DMS53 treated with DMSO at 0.1 percent for 48 hours (cell line): ENCODE results near the gene SPTBN1.
"Not testable (repeated sequence)": the region's sequence is repeated elsewhere in the genome, so short reads cannot be mapped to it uniquely, and the experiment has no call there.

Source experiments
- DNase-seq: peaks from one replicate; lab custom pipeline; 2025; ENCODE audit not compliant: unreplicated experiment; lab: John Stamatoyannopoulos, UW

Gene SPTBN1

DNA sequence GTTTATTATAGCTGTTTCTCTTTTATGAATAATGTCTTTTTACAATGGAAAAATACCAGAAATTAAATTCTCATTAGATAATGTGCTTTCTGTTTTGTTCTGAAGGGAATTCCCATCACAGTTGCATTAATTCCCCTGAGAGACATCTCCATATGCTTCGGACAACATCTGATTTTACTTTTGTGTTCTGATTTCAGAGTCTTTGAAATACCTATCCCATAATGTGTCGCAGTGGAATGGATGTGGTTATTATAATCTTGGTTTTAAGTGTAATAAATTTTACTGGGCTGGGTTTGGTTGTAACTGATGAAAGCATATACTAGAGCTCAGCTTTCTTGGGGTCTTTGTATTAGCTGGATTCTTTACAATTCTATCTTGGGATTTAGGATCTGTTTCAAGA is 12.5 kb downstream of the SPTBN1 start:
- no peak for DNase-seq

DNA sequence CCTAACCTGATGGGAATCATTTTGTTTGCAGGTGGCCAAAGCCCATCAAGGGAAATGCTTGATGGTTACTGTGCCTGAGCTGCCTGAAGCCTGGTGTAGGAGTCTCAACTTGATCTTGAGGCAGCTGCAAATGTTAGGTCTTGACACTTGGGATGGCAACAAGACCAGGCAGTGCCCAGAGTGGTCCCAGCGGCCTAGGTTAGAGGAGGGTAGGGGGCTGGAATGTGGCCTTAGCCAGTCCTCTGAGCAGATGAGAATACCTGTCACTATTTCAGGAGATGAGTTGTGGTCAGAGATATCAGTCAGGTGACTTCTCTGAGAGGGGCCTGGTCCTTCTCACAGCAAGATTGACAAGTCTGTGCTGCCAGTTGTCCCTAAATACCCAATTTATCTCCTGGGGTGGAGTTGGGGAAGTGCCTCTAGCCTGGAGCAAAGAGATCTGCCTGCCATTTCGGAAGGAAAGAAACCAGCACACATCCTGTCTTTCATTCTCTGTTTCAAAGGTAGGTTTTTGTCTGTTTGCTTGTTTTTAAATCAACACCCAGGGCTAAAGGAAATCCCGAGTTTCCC is 13.4 kb downstream of the SPTBN1 start:
- no peak for DNase-seq

DNA sequence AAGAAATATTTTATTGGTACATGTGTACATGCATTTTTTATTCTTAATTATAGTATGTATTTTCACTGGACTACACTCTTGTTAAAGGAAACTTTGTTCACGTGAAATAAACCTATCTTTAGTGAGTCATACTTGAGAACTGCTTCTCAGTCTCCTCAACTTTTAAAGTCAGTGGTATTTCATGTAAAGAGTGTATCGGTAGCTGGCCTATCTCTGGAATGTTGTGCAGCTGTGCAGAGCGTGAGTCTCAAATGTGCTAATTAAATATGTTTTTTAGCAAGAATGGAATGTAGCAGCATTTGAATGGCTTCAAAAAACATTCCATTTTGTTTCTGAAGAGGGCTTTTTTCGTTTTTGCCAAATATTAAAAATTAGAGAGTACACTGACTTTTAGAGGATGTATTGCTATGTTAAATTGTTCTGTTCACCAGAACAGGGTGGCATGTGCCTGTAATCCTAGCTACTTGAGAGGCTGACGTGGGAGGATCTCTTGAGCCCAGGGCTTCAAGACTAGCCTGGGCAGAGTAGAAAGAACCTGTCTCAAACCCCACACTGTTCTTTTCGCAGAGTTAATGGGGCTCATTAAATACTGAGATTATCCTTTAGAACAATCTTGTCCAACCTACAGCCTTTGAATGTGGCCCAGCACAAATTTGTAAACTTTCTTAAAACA is 14.3 kb downstream of the SPTBN1 start:
- no peak for DNase-seq

DNA sequence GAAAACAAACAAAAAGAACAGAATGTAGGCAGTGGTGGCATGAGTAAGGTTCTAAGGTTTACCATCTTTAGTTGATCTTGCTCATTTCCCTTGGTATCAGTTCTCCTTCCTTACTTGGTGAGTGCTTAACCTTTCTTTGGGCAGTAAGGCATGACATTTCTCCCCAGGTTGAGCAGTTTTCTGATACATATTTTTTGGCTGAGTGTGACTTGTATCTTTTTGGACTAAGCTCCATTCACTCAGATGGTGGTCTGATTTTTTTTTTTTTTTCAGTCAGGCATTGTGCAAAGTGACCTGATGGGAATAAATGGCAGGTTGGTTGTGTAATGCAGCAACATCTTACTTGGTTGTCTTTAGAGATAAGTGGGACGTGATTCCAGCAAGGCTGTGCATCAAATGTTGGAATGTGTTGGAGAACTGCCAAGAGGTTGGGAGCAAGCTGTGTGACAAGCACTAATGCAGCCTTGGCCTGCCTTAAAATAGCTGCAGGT is 15.1 kb downstream of the SPTBN1 start:
- DNase-seq = no peak

DNA sequence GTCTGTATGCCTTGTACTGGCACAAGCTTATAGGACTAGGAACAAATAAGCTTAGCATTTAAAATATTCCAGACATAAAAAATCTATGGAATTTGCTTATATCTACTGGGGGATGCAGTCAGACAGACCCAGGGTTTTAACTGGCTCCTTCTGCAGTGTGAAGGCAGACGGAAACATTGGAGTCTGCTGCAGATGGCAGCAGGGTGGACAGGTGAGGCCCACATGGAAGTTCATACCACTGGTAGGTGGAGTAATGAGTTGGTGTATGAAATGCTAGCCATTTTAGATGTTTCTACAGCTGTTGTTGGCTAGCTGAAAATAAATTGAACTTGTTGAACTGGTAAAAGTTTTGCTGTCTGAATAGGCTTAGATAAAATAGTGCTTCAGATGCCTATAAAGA is 17.7 kb downstream of the SPTBN1 start:
- DNase-seq = no peak

DNA sequence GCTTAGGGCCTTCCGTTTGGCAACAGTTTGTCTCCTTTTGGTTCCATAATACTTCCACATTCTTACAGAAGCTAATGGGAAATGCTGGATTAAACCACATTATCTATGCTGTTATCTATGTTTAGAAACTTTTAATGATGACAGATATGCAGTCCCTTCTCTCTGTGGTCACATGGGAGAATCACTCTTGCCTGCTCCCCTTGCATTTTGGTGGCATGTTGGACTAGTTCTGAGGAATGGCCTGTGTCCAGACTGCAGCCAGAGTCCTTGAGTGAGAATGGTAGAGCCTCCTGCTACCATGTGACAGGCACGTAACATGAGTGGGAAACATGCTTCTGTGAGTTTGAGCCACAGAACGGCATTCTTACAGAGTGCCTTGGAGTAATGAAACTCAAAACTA is 19.2 kb downstream of the SPTBN1 start:
- DNase-seq = no peak

DNA sequence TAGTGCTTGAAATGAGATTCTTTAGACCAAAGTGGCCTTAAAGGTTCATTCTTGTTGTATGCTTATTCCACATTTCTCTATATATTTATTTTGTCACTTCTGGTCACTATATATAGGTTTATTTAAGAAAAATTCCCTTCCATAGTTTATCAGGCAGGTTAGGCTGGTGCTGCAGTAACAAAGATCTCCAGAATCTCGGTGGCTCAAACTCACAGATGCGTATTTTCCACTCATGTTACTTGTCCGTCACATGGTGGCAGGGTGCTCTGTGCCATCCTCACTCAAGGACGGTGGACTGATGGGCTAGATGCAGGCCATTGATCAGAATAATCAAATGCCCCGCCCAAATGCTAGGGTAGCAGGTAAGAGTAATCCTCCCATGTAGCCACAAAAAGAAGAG is 19.8 kb downstream of the SPTBN1 start:
- DNase-seq = no peak

DNA sequence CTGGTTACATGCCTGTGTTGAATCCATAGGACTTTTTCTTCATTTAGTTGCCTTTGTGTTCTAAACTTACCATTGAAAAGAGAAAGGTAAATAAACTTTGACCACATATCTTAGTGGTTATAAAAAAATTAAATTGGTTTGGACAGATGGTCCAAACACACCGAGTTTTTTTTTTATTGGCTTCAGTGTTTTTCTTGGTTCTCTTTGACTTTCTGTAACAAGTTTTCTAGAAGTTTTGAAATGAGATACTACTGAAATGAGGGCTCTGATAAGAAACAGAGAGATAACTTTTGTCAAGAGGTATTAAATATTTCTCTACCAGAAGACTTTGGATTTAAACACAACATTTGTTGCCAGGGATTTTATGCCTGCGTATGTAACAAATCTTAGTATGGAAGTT is 20.7 kb downstream of the SPTBN1 start:
- DNase-seq = no peak

DNA sequence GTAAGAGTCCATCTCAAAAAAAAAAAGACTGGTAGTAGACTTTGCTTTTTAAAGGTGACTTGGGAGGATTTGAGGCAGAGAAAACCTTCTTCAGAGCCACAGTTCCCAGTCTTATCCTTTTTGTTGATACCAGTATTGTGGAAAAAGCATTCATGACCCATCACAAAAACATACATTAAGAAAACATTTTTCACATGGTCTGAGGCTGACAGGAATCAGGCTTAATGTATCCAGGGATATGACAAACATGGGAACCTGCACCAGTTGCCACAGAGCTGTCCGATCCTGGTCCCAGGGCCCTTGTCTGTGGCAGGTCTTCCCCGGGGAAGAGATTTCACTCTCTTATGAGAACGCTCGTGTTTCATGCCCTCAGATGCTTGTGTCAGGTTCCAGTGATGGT is 21.8 kb downstream of the SPTBN1 start:
- DNase-seq = no peak

DNA sequence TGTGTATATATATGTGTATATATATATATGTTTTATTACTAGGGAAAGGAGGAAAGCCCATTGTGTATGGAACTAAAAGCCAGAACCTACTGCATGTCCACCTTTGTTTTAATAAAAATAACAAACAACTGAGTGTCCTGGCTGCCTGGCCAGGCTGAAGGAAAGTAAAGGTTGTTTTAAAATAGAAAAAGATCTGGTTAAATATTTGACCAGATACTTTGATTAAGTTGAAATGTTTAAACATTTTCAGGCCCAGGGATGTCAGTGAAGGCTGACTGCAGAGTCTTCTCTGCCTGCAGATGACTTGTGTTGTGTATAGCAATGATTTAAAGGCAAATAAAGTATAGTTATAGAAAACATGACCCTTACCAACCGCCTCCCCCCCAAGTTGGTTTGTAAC is 22.8 kb downstream of the SPTBN1 start:
- DNase-seq = no peak

DNA sequence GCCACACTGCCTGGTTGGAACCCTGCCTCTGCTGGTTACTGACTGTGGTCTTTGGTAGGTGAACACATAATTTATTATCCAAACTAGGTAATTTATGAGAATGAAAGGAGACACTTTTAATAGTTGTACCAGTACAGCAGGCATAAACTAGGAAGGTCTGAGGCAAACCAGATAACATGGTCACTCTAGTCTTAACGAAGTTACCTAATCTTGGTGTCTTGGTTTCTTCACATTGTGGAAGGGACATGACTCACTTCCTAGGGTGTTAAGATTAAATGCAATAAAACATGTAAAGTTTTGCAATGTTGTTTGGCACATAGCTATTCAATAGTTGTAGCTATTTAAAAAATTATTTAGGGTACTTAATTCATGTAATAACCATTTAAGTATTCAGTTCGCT is 23.3 kb downstream of the SPTBN1 start:
- no peak for DNase-seq

DNA sequence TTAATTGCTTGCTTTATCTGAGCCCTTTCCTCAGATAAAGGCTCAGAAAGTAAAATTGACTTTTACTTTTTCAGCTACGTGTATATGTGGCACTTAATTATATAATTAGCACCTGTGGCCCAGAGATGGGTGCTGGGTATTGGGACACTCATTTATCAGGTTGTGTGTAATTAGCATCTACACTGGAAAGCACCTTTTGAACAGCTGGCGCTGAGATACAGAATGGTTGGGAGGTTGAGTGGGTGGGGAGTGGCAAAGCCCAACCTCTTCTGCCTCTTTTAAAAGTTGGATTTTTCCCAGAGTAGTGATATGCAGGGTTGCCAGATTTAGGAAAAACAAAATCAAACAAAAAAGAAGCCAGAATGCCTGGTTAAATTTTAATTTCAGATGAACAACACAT is 23.9 kb downstream of the SPTBN1 start:
- DNase-seq = no peak

DNA sequence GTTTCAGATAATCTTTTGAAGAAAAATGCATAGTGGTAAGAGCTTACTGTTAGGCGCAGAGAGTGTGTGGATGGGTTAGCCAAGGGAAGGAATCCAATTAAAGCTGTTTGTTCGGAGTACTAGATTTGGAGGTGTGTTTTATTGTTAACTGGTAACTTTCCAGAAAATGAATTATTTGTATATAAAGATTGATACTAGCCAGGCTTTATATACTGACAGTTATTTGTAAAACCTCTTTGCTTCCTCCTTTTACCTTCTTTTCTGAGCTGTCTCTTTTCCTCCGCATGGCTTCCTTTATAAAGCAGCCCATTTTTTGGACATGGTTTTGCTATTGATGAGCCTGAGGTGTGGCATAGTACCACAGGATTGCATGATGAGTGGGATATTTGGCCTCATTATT is 25.6 kb downstream of the SPTBN1 start:
- DNase-seq = no peak

DNA sequence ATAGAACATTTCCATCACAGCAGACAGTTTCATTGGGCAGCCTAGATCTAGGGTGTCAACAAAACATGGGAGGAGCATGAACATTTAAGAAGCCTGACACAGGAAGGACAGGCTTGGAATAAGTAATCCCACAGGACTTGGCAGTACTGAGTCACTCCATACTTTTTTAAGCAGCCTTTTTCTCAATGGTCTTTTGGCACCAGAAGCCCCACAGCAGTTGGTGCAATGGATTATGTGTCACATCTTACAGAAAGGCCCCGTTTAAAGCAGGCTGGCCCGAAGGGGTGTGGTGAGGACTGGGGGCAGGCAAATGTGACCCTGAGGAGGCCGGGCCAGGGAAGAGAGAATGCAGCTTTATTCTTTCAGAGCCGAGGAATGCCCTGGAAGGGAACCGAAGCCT is 26.6 kb downstream of the SPTBN1 start:
- no peak for DNase-seq

DNA sequence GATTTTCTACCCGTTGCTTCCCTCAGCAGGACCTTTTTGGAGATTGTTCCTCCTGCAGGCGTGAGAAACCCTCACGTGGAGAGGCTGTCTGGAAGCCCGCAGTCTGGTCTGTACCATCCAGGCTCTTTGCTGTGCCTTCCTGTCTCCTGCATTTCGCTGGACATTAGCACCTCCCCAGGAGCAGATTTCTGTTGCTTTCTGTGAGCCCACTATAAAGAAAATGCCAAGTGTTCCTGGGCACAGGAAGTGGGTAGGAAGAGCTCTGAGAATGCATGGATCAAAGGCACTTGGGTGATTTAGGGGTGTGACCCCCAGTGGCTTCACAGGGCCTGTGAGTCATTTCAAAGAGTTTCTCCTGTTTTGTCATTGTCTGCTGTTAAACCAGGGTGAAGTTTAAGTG is 27.3 kb downstream of the SPTBN1 start:
- DNase-seq = no peak

DNA sequence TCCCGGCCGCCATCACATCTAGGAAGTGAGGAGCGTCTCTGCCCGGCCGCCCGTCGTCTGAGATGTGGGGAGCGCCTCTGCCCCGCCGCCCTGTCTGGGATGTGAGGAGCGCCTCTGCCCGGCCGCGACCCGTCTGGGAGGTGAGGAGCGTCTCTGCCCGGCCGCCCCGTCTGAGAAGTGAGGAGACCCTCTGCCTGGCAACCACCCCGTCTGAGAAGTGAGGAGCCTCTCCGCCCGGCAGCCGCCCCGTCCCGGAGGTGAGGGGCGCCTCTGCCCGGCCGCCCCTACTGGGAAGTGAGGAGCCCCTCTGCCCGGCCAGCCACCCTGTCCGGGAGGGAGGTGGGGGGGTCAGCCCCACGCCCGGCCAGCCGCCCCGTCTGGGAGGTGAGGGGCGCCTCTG is 29.6 kb downstream of the SPTBN1 start:
- DNase-seq = not testable (repeated sequence)

DNA sequence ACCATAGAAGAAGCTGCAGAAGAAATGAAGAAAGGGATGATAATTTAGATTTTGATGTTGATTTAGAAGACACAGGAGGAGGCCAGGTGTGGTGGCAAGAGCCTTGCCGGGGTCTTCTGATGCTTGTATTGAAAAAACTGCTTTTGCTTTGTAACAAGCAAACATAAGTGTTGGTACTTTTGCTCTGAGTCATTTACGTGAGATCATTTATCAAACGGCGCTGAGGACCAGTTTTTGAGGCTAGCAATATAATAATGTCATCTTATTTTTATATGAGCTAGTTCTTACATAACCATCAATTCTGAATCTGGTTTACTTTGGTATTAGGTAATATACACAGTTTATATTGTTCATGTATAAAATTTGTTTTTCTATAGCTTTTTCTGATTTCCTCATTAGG is 30.6 kb downstream of the SPTBN1 start:
- DNase-seq = no peak

DNA sequence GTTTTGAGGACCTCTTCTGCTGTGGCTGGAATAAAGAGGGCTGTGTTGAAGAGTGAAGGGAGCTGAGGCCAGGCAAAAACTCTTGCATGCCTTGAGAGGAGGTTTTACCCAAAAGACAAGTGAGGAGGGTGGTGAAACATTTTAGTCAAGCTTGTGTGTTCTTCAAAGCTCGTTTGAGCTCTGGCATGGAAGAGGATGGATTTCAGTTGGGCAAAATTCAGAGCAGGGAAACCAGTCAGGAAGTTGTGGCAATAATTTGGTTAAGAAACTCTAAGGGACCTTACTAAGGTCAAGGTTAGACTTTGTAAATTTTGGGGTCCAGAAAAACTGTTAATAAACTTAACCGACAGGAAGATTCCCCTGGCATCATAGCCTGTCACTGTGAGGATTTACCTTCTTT is 34.7 kb downstream of the SPTBN1 start:
- no peak for DNase-seq

DNA sequence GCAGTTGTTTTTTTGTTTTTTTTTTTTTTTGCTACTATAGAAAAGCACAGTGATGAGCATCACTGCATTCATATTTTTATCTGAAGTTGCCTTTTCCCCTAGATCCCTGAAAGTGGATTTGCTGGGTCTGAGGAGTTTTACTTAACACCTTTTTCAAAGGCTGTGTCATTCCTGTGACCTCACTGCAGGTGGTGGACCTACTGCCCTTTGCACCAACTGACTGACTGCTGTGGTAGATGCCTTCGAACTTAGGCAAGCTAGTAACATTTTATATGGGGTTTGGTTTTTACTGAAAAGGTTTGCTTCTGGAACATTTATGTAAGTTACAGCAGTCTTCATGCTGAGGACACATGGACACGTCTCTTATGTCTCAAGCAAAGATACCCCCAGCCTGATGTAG is 36.2 kb downstream of the SPTBN1 start:
- no peak for DNase-seq

DNA sequence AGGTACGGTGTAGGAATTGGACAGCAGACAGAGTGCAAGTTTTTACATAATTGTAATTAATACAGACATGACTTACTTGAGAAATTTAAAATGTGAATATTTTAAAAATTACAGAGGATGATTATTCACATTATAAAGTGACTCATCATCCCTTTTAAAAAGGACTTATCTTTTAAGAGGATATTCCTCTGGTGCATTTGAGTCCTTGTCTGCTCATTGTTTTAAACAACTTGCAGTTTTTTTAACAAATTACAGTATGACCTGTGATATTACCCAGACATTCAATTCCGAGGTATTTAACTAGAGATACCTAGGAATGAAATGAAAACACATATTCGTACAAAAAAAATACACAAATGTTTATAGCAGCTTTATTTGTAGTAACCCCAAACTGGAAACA is 38.0 kb downstream of the SPTBN1 start:
- DNase-seq = no peak

DNA sequence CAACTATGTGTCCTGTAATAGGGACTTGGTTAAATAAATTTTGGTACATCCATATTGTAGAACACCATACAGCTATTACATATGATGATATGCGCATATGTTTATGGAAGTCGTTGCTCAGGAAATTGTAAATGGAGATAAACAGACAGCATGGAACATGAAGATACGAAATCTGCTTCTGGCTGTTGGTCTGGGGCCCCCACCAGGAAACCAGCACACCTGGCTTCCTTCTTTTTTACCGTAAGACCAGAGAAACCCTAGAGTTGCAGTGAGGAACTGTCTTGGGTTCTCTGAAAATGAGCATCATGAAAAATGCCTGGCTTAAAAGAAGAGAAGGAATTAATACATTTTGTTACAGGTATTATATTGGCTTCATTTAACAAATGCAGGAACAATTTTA is 40.8 kb downstream of the SPTBN1 start:
- no peak for DNase-seq

DNA sequence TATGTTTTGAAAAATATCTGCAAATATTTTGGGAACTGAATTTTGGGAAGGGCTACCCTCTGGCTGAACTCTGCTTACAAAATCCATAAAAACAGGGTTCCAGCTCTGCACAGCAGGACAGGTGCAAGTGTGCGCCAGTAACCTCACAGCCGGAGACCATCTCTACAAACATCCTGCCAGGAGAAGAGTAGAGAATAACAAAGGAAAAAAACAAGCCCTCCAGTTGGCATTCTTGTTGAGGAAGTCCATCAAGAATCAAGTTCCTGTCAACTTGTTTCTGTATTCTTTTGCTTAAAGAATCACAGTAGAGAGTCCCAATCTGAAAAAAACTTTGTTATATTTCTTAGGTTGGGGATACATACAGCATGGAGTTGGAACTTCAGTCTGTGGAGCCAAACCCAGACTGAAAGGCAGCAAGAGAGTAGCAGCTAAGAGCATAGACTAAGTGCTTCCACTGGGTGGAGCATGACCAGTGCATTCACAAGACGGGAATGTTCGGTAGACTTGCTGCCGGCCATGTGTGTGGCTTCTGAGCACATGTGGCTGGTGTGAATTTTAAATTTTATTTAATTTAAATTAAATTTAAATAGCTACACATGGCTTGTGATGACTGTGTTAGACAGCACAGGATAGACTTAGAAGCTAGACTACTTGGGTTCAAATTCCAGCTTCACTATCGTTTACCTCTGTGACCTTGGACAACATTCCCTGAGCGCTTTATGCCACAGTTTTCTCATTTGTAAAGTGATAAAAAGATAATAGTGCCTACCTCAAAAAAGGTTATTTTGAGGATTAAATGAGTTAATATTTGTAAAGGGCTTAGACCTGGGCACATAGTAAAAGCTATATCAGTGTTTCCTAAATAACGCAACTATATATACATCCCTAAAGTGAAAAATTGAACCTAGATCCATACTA is 41.9 kb downstream of the SPTBN1 start:
- DNase-seq = peak; percentile 30
